GM12801 (cell line): Measurements from ENCODE around the gene JAM3.

Source experiments
- CTCF ChIP-seq: IDR thresholded peaks from one replicate; pipeline ENCODE4 v1.5.1; 2011; ENCODE audit warnings: control low read depth; ENCODE audit not compliant: insufficient read length; ENCODE audit errors: extremely low read depth

The JAM3 gene

GRCh38 chr11:134033696-134034491 is 35.0 kb upstream of the JAM3 start:
- TF ChIP-seq CTCF, result no peak

GRCh38 chr11:134034496-134035381 is 34.1 kb upstream of the JAM3 start:
- no peak for TF ChIP-seq CTCF

GRCh38 chr11:134036492-134037045 is 32.3 kb upstream of the JAM3 start:
- TF ChIP-seq CTCF, result no peak

GRCh38 chr11:134037046-134037908 is 31.6 kb upstream of the JAM3 start:
- TF ChIP-seq CTCF, result no peak

GRCh38 chr11:134038897-134039470 is 29.9 kb upstream of the JAM3 start:
- no peak for TF ChIP-seq CTCF

- no peak for TF ChIP-seq CTCF
These were observed 29.0 kb upstream of the JAM3 start for GRCh38 chr11:134039726-134040385.
